C4-2B (cell line): Measurements from ENCODE around the gene RMC1.

Experiments
- H3K27ac ChIP-seq: fragments of 450-650 bp; 2 replicates; pipeline ENCODE4 v1.5.1; 2017
- CTCF ChIP-seq: fragments of 450-650 bp; conservative IDR thresholded peaks from 2 replicates; pipeline ENCODE4 v1.5.1; 2017; ENCODE audit warnings: mild to moderate bottlenecking
- ZFX ChIP-seq: fragments of 450-650 bp; IDR thresholded peaks from 2 replicates; pipeline ENCODE4 v1.6.1; 2017

Gene RMC1

GRCh38 chr18:23580677-23581367, 77.5 kb downstream of the RMC1 start:
- no peak for TF ChIP-seq ZFX
- no peak for TF ChIP-seq CTCF

More at GRCh38 chr18:23580677-23581367, 77.5 kb downstream of the RMC1 start:
- H3K27ac ChIP-seq = peak overlapping the region; percentile 35
